Panc1 (cell line): ENCODE measurements around the gene PSMC1.

Experiments
- POLR2AphosphoS5 ChIP-seq: IDR thresholded peaks from 2 replicates; pipeline ENCODE4 v1.6.1; 2012; ENCODE audit warnings: mild to moderate bottlenecking, low read depth, low read length, moderate library complexity
- SIN3A ChIP-seq: IDR thresholded peaks from 2 replicates; pipeline ENCODE4 v1.6.1; 2012; ENCODE audit warnings: low read depth, mild to moderate bottlenecking, low read length, moderate library complexity, borderline replicate concordance; ENCODE audit not compliant: insufficient read depth
- TF ChIP-seq, protein P1 (sequence below): fragments of 450-650 bp; IDR thresholded peaks from 2 replicates; pipeline ENCODE4 v1.5.1; 2017; ENCODE audit warnings: mild to moderate bottlenecking
- TF ChIP-seq, protein P2 (sequence below), 2 experiments: IDR thresholded peaks; 2 replicates each; pipeline ENCODE4 v1.6.1; 2011 to 2012; ENCODE audit warnings: low read depth in 2 of 2, control low read depth in 1 of 2, low read length in 1 of 2, mild to moderate bottlenecking in 1 of 2, moderate library complexity in 1 of 2; ENCODE audit not compliant: insufficient read depth in 1 of 2

DNA sequence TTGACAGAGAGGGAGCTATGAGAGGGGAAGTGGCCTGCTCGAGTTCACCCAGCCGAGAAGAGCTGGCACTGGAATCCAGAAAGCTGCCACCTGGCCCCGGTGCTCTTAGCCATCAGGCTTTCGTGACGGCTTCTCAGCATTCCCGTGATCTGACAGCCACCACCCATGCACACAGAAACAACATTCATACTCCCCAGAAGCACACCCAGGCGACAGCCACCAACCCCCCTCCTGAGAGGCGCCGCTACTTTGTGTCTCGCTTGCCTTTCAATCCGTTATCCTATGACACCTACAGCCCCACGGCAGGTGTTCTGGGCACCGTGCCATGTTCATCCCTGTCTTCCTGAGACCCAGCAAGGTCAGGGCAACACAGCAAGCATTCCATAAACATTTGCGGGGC, 31.4 kb downstream of the PSMC1 start:
- TF ChIP-seq, protein P1, sequence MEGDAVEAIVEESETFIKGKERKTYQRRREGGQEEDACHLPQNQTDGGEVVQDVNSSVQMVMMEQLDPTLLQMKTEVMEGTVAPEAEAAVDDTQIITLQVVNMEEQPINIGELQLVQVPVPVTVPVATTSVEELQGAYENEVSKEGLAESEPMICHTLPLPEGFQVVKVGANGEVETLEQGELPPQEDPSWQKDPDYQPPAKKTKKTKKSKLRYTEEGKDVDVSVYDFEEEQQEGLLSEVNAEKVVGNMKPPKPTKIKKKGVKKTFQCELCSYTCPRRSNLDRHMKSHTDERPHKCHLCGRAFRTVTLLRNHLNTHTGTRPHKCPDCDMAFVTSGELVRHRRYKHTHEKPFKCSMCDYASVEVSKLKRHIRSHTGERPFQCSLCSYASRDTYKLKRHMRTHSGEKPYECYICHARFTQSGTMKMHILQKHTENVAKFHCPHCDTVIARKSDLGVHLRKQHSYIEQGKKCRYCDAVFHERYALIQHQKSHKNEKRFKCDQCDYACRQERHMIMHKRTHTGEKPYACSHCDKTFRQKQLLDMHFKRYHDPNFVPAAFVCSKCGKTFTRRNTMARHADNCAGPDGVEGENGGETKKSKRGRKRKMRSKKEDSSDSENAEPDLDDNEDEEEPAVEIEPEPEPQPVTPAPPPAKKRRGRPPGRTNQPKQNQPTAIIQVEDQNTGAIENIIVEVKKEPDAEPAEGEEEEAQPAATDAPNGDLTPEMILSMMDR: no peak
- TF ChIP-seq POLR2AphosphoS5 (no peak), SIN3A (no peak)
- TF ChIP-seq, protein P2, sequence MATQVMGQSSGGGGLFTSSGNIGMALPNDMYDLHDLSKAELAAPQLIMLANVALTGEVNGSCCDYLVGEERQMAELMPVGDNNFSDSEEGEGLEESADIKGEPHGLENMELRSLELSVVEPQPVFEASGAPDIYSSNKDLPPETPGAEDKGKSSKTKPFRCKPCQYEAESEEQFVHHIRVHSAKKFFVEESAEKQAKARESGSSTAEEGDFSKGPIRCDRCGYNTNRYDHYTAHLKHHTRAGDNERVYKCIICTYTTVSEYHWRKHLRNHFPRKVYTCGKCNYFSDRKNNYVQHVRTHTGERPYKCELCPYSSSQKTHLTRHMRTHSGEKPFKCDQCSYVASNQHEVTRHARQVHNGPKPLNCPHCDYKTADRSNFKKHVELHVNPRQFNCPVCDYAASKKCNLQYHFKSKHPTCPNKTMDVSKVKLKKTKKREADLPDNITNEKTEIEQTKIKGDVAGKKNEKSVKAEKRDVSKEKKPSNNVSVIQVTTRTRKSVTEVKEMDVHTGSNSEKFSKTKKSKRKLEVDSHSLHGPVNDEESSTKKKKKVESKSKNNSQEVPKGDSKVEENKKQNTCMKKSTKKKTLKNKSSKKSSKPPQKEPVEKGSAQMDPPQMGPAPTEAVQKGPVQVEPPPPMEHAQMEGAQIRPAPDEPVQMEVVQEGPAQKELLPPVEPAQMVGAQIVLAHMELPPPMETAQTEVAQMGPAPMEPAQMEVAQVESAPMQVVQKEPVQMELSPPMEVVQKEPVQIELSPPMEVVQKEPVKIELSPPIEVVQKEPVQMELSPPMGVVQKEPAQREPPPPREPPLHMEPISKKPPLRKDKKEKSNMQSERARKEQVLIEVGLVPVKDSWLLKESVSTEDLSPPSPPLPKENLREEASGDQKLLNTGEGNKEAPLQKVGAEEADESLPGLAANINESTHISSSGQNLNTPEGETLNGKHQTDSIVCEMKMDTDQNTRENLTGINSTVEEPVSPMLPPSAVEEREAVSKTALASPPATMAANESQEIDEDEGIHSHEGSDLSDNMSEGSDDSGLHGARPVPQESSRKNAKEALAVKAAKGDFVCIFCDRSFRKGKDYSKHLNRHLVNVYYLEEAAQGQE (IDR thresholded peaks at IDR 0.05; ENCODE audit: insufficient read depth in 1 of 2, low read depth in 2 of 2, low read length in 1 of 2): no peak
